Mucosa of rectum (tissue), 2 donors: ENCODE measurements around the gene ARID4B.
"Not testable (repeated sequence)": the region's sequence is repeated elsewhere in the genome, so short reads cannot be mapped to it uniquely, and the experiment has no call there.

Experiments used
- H3K27ac ChIP-seq, 2 donors: one replicate each; pipeline ENCODE4 v1.7.0; 2013; ENCODE audit warnings: inconsistent platforms in 2 of 2, low read depth in 2 of 2, low read length in 2 of 2
- H3K27me3 ChIP-seq, 2 donors: one replicate each; pipeline ENCODE4 v1.7.0; 2013; ENCODE audit warnings: low read length in 2 of 2; ENCODE audit not compliant: control insufficient read depth in 2 of 2, insufficient read depth in 2 of 2
- H3K36me3 ChIP-seq, 2 donors: one replicate each; pipeline ENCODE4 v1.7.0; 2013; ENCODE audit warnings: low read length in 2 of 2; ENCODE audit not compliant: control insufficient read depth in 2 of 2, insufficient read depth in 2 of 2
- H3K4me1 ChIP-seq, 2 donors: one replicate each; pipeline ENCODE4 v1.7.0; 2013; ENCODE audit warnings: low read length in 2 of 2, mild to moderate bottlenecking in 1 of 2; ENCODE audit not compliant: control insufficient read depth in 2 of 2, insufficient read depth in 2 of 2
- H3K4me3 ChIP-seq, 2 donors: one replicate each; pipeline ENCODE4 v1.7.0; 2013; ENCODE audit warnings: low read length in 2 of 2
- H3K9ac ChIP-seq, 2 donors: one replicate each; pipeline ENCODE4 v1.7.0; 2013; ENCODE audit warnings: low read length in 2 of 2, low read depth in 1 of 2, mild to moderate bottlenecking in 1 of 2
- H3K9me3 ChIP-seq, 2 donors: one replicate each; pipeline ENCODE4 v1.7.0; 2013; ENCODE audit warnings: low read length in 2 of 2; ENCODE audit not compliant: control insufficient read depth in 2 of 2
- donor health status: healthy.
- donor health status: Normal muscosa, but diverticular disease.

Gene ARID4B

DNA sequence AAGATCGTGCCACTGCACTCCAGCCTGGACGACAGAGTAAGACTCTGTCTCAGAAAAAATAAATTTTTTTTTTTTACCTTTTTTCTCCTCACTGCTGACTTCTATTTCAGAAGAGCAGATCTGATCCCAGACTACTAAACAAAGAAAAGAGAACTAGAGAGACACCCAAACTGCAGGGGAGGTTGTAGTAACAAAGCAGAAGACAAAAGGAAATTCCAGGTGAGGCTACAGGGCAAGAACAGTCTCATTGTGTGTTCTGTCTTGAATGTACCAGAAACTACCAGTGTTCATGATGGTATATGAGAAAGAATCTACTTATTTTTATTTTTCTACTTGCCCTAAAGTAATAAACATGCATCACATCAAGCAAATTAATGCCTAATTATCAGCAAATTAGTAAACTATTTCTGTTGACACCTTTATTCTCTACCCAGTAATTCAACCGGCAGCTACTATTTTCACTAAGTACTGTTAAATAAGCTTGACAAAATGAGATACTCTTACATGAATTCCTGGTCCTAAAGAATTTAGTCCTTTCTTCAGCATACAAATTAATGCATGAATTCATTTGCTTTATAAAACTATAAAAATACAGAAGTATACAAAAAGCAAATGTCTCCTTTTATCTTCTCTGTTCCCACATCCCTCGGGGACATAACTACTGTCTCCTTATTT, 40.6 kb downstream of the ARID4B start:
- no peaks in the 10 kb centered on the region for H3K27me3 ChIP-seq
- no peaks in the 10 kb centered on the region for H3K36me3 ChIP-seq
- no peak overlapping the region for H3K9ac ChIP-seq
- no peaks in the 10 kb centered on the region for H3K9me3 ChIP-seq
- H3K4me1 ChIP-seq, result peaks cover 0 to 4% of the 10 kb centered on the region in 2 donors
- H3K4me3 ChIP-seq, result no peak overlapping the region
- H3K27ac ChIP-seq, result no peak overlapping the region

DNA sequence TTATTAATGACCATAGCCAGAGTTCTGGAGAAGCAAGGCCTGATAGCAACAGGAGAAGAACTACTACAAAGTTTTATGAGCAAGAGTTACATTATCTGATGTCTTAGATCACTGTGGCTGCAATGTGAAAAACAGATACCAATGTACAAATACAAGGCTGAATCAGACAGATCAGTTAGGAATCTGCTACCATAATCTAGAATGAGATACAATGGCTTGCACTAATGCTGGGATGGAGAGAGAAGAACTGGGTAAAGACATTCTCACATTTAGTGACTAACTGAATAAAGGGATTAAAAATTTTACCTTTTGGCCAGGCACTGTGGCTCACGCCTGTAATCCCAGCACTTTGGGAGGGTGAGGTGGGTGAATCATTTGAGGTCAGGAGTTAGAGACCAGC, 41.3 kb downstream of the ARID4B start:
- Histone ChIP-seq H3K27ac (no peak overlapping the region), H3K9me3 (no peaks in the 10 kb centered on the region), H3K9ac (no peak overlapping the region), H3K36me3 (no peaks in the 10 kb centered on the region), H3K27me3 (no peaks in the 10 kb centered on the region), H3K4me1 (peaks cover 0 to 3% of the 10 kb centered on the region in 2 donors), H3K4me3 (no peak overlapping the region)

DNA sequence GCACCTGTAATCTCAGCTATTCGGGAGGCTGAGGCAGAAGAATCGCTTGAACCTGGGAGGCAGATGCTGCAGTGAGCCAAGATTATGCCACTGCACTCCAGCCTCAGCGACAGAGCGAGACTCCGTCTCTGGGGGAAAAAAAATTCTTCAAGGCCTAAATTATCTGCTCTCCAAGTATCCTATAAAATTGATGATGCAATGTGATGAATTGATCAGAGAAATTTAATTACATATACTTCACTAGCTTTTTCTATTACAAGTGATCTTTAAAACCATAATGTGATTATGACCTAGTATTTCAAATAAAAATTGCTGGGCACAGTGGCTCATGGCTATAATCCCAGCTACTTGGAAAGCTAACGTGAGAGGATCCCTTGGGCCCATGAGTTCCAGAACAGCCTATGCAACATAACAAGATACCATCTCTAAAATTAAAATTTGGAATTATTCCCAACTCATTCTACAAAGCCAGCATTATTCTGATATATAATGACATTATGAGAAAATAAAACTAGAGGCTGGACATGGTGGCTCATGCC, 43.7 kb downstream of the ARID4B start:
- Histone ChIP-seq H3K27me3 (no peaks in the 10 kb centered on the region), H3K27ac (no peak overlapping the region), H3K9ac (no peak overlapping the region), H3K4me1 (no peaks in the 10 kb centered on the region), H3K4me3 (no peak overlapping the region), H3K9me3 (no peaks in the 10 kb centered on the region), H3K36me3 (no peaks in the 10 kb centered on the region)

DNA sequence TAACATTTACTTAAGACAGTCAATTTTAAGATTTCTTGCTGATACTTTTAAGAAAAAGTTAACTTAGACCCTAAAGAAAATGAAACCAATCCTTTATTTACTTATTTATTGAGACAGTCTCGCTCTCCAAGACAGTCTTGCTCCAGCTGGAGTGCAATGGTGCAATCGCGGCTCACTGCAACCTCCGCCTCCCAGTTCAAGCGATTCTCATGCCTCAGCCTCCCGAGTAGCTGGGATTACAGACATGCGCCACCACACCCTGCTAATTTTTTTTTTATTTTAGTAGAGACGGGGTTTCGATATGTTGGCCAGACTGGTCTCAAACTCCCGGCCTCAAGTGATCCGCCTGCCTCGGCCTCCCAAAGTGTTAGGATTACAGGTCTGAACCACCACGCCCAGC, 44.3 kb downstream of the ARID4B start:
- H3K27me3 ChIP-seq, H3K36me3 ChIP-seq, H3K9me3 ChIP-seq, H3K9ac ChIP-seq, H3K27ac ChIP-seq, H3K4me3 ChIP-seq, H3K4me1 ChIP-seq: not testable (repeated sequence)

DNA sequence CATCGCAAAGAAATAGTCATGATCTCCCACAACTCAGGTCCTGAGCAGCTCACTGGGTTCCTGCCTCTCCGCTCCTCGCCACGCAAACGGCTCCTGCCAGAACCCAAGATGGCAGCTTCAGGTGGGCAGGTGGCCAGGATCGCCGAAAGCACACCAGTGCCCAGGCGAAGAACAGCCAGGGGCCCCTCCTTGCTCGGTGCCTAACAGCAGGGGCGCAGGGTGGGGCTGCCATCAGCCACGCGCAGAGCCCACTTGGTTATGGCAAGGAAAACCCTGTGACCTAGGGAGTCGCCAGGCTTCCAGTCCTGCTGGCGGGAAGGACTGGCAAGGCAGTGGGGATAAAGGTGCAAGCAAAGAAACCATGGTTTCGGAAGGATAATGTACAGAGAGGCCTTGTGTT, 47.5 kb downstream of the ARID4B start:
- H3K4me3 ChIP-seq, result no peak overlapping the region
- H3K27ac ChIP-seq, result no peak overlapping the region
- H3K27me3 ChIP-seq, result no peaks in the 10 kb centered on the region
- no peaks in the 10 kb centered on the region for H3K9me3 ChIP-seq
- H3K9ac ChIP-seq, result no peak overlapping the region
- no peaks in the 10 kb centered on the region for H3K36me3 ChIP-seq
- peaks cover 0 to 2% of the 10 kb centered on the region in 2 donors for H3K4me1 ChIP-seq

DNA sequence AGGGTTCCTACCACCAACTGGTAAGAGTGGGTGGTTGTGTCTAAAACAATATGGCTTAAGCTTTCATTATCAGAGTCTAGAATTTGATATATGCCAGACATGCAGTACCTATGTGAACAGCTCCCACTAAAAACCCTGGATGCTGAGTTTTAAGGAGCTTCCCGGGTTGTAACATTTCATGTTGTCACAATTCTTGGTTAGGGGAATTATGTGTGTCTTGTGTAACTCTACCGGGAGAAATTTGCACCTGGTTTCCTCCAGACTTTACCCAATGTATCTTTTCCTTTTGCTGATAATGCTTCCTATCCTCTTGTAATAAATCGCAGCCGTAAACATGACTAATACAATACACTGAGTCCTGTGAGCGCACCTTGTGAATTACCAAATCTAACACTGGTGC, 48.3 kb downstream of the ARID4B start:
- no peaks in the 10 kb centered on the region for H3K36me3 ChIP-seq
- H3K4me1 ChIP-seq, result peaks cover 0 to 2% of the 10 kb centered on the region in 2 donors
- H3K4me3 ChIP-seq, result no peak overlapping the region
- no peak overlapping the region for H3K9ac ChIP-seq
- H3K27me3 ChIP-seq, result no peaks in the 10 kb centered on the region
- H3K9me3 ChIP-seq, result no peaks in the 10 kb centered on the region
- H3K27ac ChIP-seq, result no peak overlapping the region

DNA sequence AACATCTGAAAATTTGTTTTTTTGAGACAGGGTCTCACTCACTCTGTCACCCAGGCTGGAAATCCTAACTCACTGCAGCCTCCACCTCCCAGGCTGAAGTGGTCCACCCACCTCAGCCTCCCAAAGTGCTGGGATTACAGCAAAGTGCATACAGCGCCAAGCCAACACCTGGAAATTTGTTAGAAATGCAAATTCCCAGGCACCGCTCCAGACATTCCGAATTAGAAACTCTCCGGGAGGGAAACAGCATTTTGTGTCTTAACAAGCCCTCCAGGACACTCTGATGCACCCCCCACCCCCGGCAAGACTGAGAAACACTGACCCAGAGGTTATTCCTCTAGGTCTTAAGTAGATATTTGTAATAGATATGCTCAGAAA, 49.1 kb downstream of the ARID4B start:
- no peak overlapping the region for H3K9ac ChIP-seq
- peaks cover 0 to 2% of the 10 kb centered on the region in 2 donors for H3K4me1 ChIP-seq
- no peaks in the 10 kb centered on the region for H3K36me3 ChIP-seq
- H3K27me3 ChIP-seq, result no peaks in the 10 kb centered on the region
- no peak overlapping the region for H3K27ac ChIP-seq
- H3K4me3 ChIP-seq, result no peak overlapping the region
- no peaks in the 10 kb centered on the region for H3K9me3 ChIP-seq

DNA sequence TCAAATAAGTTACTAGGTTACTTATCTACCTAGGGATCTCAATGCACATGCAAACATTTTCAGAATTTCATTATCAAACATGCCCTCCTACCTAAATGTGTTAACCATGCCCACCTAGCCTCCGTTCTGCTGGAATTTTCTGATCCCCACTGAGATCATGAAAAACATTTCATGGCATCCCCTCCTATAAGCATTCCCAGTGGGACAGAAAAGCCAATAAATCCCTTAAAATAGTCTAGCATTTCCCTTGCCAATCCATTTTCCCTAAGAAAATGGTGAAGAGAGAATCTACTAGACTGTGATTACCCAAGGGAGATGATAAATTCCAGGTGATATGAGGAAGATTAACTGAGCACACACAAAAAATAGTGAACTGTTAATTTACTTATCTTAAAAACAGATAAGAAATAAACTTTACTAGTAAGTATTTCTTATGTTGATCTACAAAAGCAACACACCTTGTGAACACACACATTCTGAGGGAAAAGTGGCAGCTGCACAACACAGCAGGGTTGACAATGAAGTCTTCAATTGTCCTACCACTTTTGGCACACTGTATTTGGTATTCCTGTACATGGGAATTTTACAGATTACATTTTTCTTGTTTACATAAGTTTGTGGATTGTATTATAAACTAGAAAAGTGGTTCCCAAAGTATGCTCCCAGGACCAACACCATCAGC, 49.6 kb downstream of the ARID4B start:
- Histone ChIP-seq H3K9me3 (no peaks in the 10 kb centered on the region), H3K36me3 (no peaks in the 10 kb centered on the region), H3K4me1 (peaks cover 0 to 2% of the 10 kb centered on the region in 2 donors), H3K27me3 (no peaks in the 10 kb centered on the region), H3K9ac (no peak overlapping the region), H3K4me3 (no peak overlapping the region), H3K27ac (no peak overlapping the region)

DNA sequence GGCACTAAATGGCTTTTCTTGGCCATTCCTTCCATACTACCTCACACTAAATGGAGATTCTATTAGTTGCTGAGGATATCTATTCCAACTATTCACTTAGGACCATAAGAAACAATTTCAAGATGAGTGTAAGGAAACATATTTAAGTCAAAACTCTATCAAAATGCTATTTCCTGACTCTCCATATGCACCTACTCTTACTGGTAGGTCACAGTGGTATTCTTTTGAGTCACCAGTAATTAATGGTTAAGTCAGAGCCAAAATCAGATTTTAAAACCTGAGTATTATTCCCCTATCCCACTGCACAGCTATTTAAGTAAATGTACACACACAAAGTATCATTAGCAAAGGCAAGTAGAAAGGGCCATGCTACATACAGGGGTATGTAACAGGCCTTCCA, 50.3 kb downstream of the ARID4B start:
- no peak overlapping the region for H3K9ac ChIP-seq
- peaks cover 0 to 2% of the 10 kb centered on the region in 2 donors for H3K4me1 ChIP-seq
- H3K9me3 ChIP-seq, result no peaks in the 10 kb centered on the region
- H3K36me3 ChIP-seq, result no peaks in the 10 kb centered on the region
- H3K27me3 ChIP-seq, result no peaks in the 10 kb centered on the region
- H3K27ac ChIP-seq, result no peak overlapping the region
- H3K4me3 ChIP-seq, result no peak overlapping the region

DNA sequence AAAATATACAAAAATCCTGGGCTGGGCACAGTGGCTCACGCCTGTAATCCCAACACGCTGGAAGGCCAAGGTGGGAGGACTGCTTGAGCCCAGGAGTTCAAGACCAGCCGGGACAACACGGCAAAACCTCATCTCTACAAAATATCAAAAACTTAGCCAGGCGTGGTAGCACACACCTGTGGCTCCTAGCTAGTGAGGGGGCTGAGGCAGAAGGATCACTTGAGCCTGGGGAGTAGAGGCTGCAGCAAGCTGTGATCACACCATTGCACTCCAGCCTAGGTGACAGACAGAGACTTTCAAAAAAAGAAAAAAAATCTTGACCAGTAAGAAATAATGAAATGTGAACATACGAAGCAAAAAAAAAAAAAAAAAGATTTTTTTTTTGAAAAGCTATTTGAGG, 52.1 kb downstream of the ARID4B start:
- no peaks in the 10 kb centered on the region for H3K36me3 ChIP-seq
- no peak overlapping the region for H3K27ac ChIP-seq
- peaks cover 0 to 5% of the 10 kb centered on the region in 2 donors for H3K4me1 ChIP-seq
- no peaks in the 10 kb centered on the region for H3K9me3 ChIP-seq
- no peak overlapping the region for H3K9ac ChIP-seq
- H3K4me3 ChIP-seq, result no peak overlapping the region
- H3K27me3 ChIP-seq, result no peaks in the 10 kb centered on the region
